Measurements from ENCODE around the gene ECHS1. TPM values are rescaled to one million over a fixed set of nuclear protein-coding genes. Genes with fewer than 3 reads are reported as not detected.

The ECHS1 gene
- total and polyA plus RNA-seq, 10 of the 15 experiments (the other 5 are each of a cell fraction or from before 2014, with no cell fraction given), result 32.7 to 164 (median 62.4) TPM

DNA sequence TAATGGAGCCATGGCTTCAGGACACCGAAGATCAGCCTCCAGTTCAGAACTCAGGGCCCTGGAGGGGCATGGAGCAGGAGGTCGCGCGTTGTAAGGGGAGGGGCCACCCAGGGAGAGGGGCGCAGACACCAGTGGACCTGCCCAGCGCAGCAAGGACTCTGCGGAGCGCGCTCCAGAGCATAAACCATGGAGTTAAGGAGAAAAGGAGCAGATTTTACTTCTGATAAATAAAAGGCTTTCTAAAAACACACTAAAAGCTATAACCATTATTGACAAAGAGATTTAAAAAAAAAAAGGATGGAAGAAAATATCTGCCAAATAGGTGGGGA, 47.0 kb downstream of the ECHS1 start:
- Histone ChIP-seq H2AFZ (ENCODE audit: control insufficient read depth, low read depth, low read length) (no peak overlapping the region), H3K79me2 (ENCODE audit: control insufficient read depth, insufficient read depth, low read length) (no peaks in the 10 kb centered on the region), H3K36me3 (ENCODE audit: control insufficient read depth in 2 of 2, insufficient read depth in 2 of 2, low read length in 1 of 2) (no peaks in the 10 kb centered on the region), H4K20me1 (ENCODE audit: control insufficient read depth, insufficient read depth) (no peaks in the 10 kb centered on the region), H3K4me2 (ENCODE audit: control insufficient read depth, insufficient read depth) (no peak overlapping the region), H3K4me1 (ENCODE audit: control insufficient read depth, insufficient read depth, low read length) (no peaks in the 10 kb centered on the region), H3K9me3 (replicated peaks; ENCODE audit: control insufficient read depth, insufficient read depth, low read length) (no peaks in the 10 kb centered on the region), H3K4me3 (no peak overlapping the region), H3K27ac (ENCODE audit: control insufficient read depth, insufficient read depth) (no peak overlapping the region), H3K9ac (ENCODE audit: control insufficient read depth, insufficient read depth, low read length) (no peak overlapping the region), H3K27me3 (replicated peaks in 1 of 2; ENCODE audit: control insufficient read depth in 2 of 2, insufficient read depth in 2 of 2, low read length in 1 of 2) (peaks cover 4 to 5% of the 10 kb centered on the region in 2 experiments)
- ATAC-seq (no peak), FAIRE-seq (no peak), DNase-seq (ENCODE audit: low read depth, low spot score) (no peak)
- ChIA-PET CTCF (no interaction called here), SMC1A (ENCODE audit: uncharacterized antibody, unreplicated experiment) (no interaction called here), POLR2A (no interaction called here), RAD21 (ENCODE audit: unreplicated experiment) (no interaction called here)
- in situ Hi-C loops (cut with MboI) (loop anchor here (5.0 kb wide), 1 partner anchor 171 kb away; no protein-coding TSS in a partner anchor), intact Hi-C loops (cut with micrococcal nuclease; ENCODE audit: unreplicated experiment) (loop anchor here (5.0 kb wide), 1 partner anchor 66 kb away; the partner anchor contains the start of gene MTG1)
- TF ChIP-seq PML (IDR thresholded peaks at IDR 0.05; ENCODE audit: low read length) (no peak), RB1 (IDR thresholded peaks at IDR 0.05; ENCODE audit: borderline replicate concordance) (no peak), ETV6 (conservative IDR thresholded peaks at IDR 0.05 in 1 of 2, IDR thresholded peaks at IDR 0.05 in 1 of 2; ENCODE audit: borderline replicate concordance in 1 of 2, low read depth in 1 of 2) (no peak), NBN (IDR thresholded peaks at IDR 0.05) (no peak), MEF2B (IDR thresholded peaks at IDR 0.05; ENCODE audit: partially characterized antibody, poor library complexity, severe bottlenecking) (no peak)
- TF ChIP-seq, protein P1, sequence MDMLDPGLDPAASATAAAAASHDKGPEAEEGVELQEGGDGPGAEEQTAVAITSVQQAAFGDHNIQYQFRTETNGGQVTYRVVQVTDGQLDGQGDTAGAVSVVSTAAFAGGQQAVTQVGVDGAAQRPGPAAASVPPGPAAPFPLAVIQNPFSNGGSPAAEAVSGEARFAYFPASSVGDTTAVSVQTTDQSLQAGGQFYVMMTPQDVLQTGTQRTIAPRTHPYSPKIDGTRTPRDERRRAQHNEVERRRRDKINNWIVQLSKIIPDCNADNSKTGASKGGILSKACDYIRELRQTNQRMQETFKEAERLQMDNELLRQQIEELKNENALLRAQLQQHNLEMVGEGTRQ (IDR thresholded peaks at IDR 0.05; ENCODE audit: borderline replicate concordance, low read depth, low read length), result no peak
- TF ChIP-seq, protein P2, sequence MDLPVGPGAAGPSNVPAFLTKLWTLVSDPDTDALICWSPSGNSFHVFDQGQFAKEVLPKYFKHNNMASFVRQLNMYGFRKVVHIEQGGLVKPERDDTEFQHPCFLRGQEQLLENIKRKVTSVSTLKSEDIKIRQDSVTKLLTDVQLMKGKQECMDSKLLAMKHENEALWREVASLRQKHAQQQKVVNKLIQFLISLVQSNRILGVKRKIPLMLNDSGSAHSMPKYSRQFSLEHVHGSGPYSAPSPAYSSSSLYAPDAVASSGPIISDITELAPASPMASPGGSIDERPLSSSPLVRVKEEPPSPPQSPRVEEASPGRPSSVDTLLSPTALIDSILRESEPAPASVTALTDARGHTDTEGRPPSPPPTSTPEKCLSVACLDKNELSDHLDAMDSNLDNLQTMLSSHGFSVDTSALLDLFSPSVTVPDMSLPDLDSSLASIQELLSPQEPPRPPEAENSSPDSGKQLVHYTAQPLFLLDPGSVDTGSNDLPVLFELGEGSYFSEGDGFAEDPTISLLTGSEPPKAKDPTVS (IDR thresholded peaks at IDR 0.05; ENCODE audit: low read depth, low read length), result no peak
- BruUV-seq (replicated peaks), result no TSS peak
- 56% methylated on average over 9 of the region's 9 CpGs for WGBS (ENCODE audit: insufficient coverage, insufficient replicate concordance, low lambda C conversion rate, missing lambda C conversion rate)

All from GM12878 (cell line).